DMS79 treated with DMSO at 0.1 percent for 48 hours (cell line): ENCODE results near the gene LEFTY1.

Experiments used
- DNase-seq: peaks from one replicate; lab custom pipeline; 2025; lab: John Stamatoyannopoulos, UW

LEFTY1 gene

GRCh38 chr1:225871359-225872074 lies 17.4 kb downstream of the LEFTY1 start:
- peak; percentile 70 for DNase-seq

- peak; percentile 70 for DNase-seq
These were observed 18.0 kb downstream of the LEFTY1 start for GRCh38 chr1:225870911-225871310.

GRCh38 chr1:225868631-225869330 lies 20.2 kb downstream of the LEFTY1 start:
- DNase-seq, result no peak

GRCh38 chr1:225866981-225867380 lies 22.0 kb downstream of the LEFTY1 start:
- no peak for DNase-seq

- DNase-seq, result no peak
These were observed 22.7 kb downstream of the LEFTY1 start for GRCh38 chr1:225866061-225866837.

GRCh38 chr1:225865514-225865913 lies 23.4 kb downstream of the LEFTY1 start:
- DNase-seq, result no peak

- DNase-seq, result no peak
These were observed 25.8 kb downstream of the LEFTY1 start for GRCh38 chr1:225863167-225863566.

- no peak for DNase-seq
These were observed 26.4 kb downstream of the LEFTY1 start for GRCh38 chr1:225862581-225862950.

GRCh38 chr1:225861834-225862580 lies 26.9 kb downstream of the LEFTY1 start:
- no peak for DNase-seq

GRCh38 chr1:225860876-225861441 lies 28.0 kb downstream of the LEFTY1 start:
- DNase-seq, result no peak

- no peak for DNase-seq
These were observed 28.8 kb downstream of the LEFTY1 start for GRCh38 chr1:225860107-225860506.

- no peak for DNase-seq
These were observed 29.8 kb downstream of the LEFTY1 start for GRCh38 chr1:225859151-225859550.

- no peak for DNase-seq
These were observed 31.7 kb downstream of the LEFTY1 start for GRCh38 chr1:225857256-225857655.

- no peak for DNase-seq
These were observed 33.2 kb downstream of the LEFTY1 start for GRCh38 chr1:225855503-225856300.

GRCh38 chr1:225853441-225853840 lies 35.5 kb downstream of the LEFTY1 start:
- no peak for DNase-seq

- DNase-seq, result no peak
These were observed 36.4 kb downstream of the LEFTY1 start for GRCh38 chr1:225852413-225853124.

GRCh38 chr1:225851805-225852204 lies 37.1 kb downstream of the LEFTY1 start:
- DNase-seq, result no peak

GRCh38 chr1:225850370-225850769 lies 38.6 kb downstream of the LEFTY1 start:
- DNase-seq, result no peak

GRCh38 chr1:225849925-225850324 lies 39.0 kb downstream of the LEFTY1 start:
- DNase-seq, result no peak
